ENCODE results near the gene REG4.

The REG4 gene

DNA sequence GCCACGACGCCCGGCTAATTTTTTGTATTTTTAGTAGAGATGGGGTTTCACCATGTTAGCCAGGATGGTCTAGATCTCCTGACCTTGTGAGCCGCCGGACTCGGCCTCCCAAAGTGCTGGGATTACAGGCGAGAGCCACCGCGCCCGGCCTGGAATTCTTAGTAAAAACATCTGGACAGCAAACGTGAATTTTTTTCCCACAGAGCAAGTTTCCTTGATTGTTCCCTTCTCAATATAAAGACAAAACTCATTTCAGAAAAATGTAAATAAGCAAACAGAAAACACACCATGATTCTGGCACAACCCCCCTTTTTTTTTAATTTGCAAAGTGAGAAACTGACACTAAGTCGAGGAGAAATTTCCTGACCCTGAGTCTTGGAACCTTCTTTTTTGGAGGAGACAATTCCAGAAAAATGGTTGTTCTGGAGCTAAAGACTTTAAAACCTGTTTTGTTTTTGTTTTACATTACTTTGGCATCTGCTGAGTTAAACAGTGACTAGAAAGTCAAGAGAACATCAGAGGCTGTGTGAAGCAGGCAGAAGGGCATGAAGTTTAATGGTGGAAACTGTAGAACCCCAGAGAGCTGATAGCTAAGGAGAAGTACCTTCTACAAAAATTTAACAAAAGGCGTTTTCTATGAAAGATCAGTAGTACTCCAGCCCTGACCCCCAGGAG is 32.2 kb downstream of the REG4 start:
- DNase-seq, result no peak

GRCh38 chr1:119778359-119778758 is 32.9 kb downstream of the REG4 start:
- no peak for DNase-seq

DNA sequence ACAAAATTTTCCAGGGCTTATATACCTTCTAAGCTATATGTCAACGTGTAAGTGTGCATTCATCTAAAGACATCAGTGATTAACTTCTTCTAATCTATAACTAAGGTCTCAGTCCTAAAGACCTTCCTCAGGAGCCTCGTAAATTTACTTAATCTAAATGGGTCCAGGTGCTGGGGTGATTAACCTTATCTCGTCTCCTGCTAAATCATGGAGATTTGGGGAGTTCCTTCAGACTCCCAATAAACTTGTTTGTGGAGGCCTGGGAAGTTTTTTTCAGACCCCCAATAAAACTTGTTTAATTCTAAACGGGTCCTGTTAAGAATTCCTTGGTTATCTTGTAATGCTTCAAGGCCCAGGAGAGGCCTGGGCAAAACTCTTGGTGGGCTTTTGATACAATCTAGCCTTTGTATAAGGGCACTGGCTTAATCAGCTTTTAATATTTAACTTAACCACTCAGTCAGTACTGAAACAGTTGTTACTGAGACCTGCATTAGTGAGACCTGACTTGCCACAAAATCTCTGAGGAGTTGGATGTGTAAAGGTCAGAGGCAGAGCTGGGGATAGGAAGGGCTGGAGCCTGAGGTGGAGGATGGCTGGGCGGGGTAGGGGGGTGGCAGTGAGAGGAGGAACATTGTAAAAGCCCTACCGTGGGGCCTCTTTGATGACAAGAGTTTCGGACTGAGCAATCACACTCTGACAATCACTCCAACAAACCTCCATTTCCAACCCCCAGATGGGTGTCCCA is 36.3 kb downstream of the REG4 start:
- DNase-seq, result no peak

DNA sequence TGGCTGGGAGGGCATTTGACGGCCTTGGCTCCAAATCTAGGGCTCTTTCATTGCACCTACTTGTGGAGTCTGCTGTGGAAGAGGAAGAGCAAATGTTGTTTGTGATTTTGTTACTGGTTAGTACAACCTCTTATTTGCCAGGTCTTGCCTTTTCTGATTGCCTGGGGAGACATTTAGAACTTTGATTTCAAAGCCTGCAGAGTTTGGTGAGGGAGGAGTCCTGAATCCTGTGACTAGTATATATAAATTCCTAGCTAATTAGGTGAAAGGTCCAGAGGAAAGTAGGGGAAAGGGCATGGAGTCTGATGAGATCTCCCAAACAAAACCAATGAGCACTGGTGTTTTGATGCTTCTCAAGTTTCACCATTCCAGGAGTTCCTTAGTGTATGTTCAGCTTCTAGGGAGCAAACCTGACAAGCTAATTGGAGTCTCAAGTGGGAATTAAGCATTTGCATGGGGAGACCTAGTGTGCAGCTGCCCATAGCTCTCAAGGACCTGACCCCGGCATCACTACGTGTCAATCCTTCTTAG is 37.5 kb downstream of the REG4 start:
- DNase-seq, result no peak

DNA sequence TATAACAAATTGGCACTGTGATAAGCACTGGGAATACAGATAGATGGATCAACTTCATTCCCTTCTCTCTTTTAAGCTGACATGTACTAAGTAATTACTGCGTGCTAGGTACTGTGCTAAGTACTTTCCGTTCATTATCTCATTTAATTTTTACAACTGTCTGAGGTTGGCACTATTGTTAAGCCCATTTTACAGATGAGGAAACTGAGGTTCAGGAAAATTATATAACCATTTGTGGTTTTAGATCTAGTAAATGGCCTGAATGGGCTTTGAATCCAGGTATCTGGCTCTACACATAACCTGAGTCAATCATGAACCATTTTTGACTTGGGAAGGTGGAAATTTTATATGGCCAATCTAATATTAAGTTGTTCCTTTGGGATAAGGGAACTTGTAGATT is 39.0 kb downstream of the REG4 start:
- no peak for DNase-seq

- no peak for DNase-seq
These were observed 39.5 kb downstream of the REG4 start for GRCh38 chr1:119771770-119772169.

GRCh38 chr1:119771016-119771415 is 40.2 kb downstream of the REG4 start:
- no peak for DNase-seq

- no peak for DNase-seq
These were observed 42.5 kb downstream of the REG4 start, which contains the start of gene HMGCS2 for GRCh38 chr1:119768778-119769177. Gene HMGCS2 (minus strand): TSS chr1:119768905. CDS start chr1:119768844, 61 bp downstream.

GRCh38 chr1:119767486-119767885 is 43.8 kb downstream of the REG4 start:
- no peak for DNase-seq

DNA sequence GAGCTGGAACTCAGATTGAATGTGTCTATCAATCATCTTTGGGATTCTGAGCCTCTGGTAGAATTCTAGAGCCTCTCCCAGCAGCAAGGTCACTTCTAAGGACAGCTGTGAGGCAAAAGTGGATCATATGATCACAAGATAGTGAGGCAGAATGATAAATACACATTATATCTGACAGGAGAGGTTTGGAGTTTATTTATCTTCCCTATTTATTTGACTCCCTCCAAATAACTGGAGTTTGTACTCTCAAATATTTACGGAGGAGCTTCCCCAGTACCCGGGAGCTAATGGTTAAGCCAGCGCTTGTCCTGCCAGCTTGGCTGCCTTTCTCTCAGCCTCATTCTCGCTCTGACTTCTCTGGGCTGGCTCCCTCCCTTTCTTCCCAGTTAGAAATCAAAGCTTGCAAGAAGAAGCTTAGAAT is 44.9 kb downstream of the REG4 start:
- no peak for DNase-seq

GRCh38 chr1:119764220-119764619 is 47.0 kb downstream of the REG4 start:
- DNase-seq, result no peak

- no peak for DNase-seq
These were observed 48.3 kb downstream of the REG4 start for GRCh38 chr1:119762953-119763352.

GRCh38 chr1:119762409-119762808 is 48.9 kb downstream of the REG4 start:
- no peak for DNase-seq

DNA sequence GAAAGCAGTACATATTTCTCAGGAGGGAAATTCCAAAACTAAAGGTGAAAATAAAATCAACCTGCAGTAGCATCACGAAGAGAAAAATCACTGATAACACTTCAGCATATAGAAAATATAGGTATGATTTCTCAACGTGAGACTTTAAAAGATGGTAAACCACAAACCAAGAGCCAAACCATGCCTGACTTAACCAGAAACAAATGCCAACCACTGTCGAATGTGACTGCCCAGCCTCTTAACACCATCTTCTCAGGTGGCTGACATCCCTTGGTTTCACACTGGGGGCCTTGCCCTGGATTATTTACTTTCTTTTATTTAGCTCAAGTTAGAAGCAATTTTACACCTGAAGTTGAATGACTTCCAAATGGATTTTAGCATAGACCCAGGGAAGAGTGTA is 52.7 kb downstream of the REG4 start:
- no peak for DNase-seq

GRCh38 chr1:119752592-119752991 is 58.7 kb downstream of the REG4 start:
- no peak for DNase-seq

- no peak for DNase-seq
These were observed 63.2 kb downstream of the REG4 start for GRCh38 chr1:119748040-119748439.

DNA sequence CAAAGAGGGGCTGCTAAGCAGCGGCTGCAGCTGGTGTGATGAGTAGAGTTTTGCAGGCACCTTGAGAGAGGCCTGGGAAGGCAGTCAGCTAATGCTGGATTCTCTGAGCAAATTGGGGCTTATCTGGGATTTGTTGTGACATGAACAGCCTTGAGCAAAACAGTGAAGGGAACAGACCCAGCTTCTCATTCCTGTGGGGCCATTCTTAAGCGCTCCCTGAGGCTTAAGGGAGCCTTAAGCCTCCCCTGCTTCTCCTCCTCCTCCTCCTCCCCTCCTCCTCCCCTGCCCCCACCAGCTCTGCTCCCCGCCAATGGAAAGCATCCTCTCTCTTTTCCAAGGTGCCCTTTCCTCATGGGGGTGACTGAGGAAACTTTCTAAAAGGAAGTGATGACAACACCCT is 63.8 kb downstream of the REG4 start:
- DNase-seq, result no peak

DNA sequence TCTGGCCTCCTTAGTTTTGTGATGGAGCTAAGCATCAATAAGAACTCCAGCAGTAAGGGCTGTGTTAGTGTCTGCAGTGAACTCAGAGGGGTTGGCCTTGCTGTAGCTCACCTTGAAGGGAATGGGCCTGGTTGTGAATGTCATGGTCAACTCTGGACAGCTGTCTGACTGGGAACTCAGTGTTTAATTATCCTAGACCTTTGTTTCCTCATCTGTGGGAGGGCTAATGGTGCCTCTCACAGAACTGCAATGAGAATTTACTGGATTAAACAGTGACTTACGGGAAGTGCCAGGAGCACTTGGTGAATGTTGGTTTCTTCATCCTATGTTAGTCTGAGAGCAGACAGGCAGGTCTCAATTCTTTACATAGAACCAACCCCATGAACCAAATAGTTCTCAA is 66.2 kb downstream of the REG4 start:
- no peak for DNase-seq

GRCh38 chr1:119744598-119744942 is 66.7 kb downstream of the REG4 start:
- no peak for DNase-seq
